Activated naive CD4-positive, alpha-beta T cell treated with anti-CD3 and anti-CD28 coated beads for 36 hours (primary cell): Measurements from ENCODE around the gene DOK3. TPM values are rescaled to one million over a fixed set of nuclear protein-coding genes. Genes with fewer than 3 reads are reported as not detected.
A peak's percentile ranks its signal among the peaks of the same experiment; 100 is the strongest.

Experiments used
- CTCF ChIA-PET: fragments of 350-600 bp; sonication (Branson Sonifier 250); formaldehyde crosslinking; loops from one replicate; lab custom pipeline; 2021; ENCODE audit warnings: antibody characterized with exemption; lab: Charles Lee
- DNase-seq: peaks from one replicate; pipeline ENCODE4 v3.0.0-alpha.2; 2020
- H3K27ac Mint-ChIP-seq: one replicate; pipeline ENCODE4 v1.8.0; 2021; ENCODE audit warnings: mild to moderate bottlenecking, mixed read lengths
- H3K27me3 Mint-ChIP-seq: one replicate; pipeline ENCODE4 v1.8.0; 2021; ENCODE audit warnings: low read depth, mixed read lengths
- H3K36me3 Mint-ChIP-seq: one replicate; pipeline ENCODE4 v1.8.0; 2021; ENCODE audit warnings: low read depth, mixed read lengths
- H3K4me1 Mint-ChIP-seq: one replicate; pipeline ENCODE4 v1.8.0; 2021; ENCODE audit warnings: low read depth, mixed read lengths
- H3K4me3 Mint-ChIP-seq: one replicate; pipeline ENCODE4 v1.8.0; 2021; ENCODE audit warnings: mild to moderate bottlenecking, moderate library complexity, mixed read lengths
- H3K9me3 Mint-ChIP-seq: one replicate; pipeline ENCODE4 v1.8.0; 2021; ENCODE audit warnings: mixed read lengths
- intact Hi-C: fragments of 100-400 bp; cut with micrococcal nuclease; formaldehyde crosslinking; loops from one replicate; pipeline ENCODE4 v1.15.1; 2023
- total RNA-seq, 2 experiments: library from RNA; stranded (reverse); gene quantifications; one replicate each; pipeline ENCODE4 v1.2.3, GENCODE V29; 2021

Gene DOK3
- total RNA-seq, 2 experiments from 2014 or later = 0.37 to 1.3 TPM

GRCh38 chr5:177483042-177483441, 26.6 kb downstream of the DOK3 start:
- Mint-ChIP-seq H3K27me3 (no peaks in the 10 kb centered on the region), H3K4me3 (no peak overlapping the region), H3K27ac (no peak overlapping the region), H3K36me3 (peaks cover 5% of the 10 kb centered on the region), H3K4me1 (peaks cover 20% of the 10 kb centered on the region), H3K9me3 (no peaks in the 10 kb centered on the region)
- intact Hi-C loops = no loop called here
- DNase-seq = no peak
- CTCF ChIA-PET = no interaction called here

- peaks cover 25% of the 10 kb centered on the region for H3K4me1 Mint-ChIP-seq
- intact Hi-C loops = no loop called here
- H3K36me3 Mint-ChIP-seq = peaks cover 5% of the 10 kb centered on the region
- DNase-seq = no peak
- H3K27me3 Mint-ChIP-seq = no peaks in the 10 kb centered on the region
- H3K27ac Mint-ChIP-seq = no peak overlapping the region
- CTCF ChIA-PET = no interaction called here
- no peaks in the 10 kb centered on the region for H3K9me3 Mint-ChIP-seq
- no peak overlapping the region for H3K4me3 Mint-ChIP-seq
These were observed 27.2 kb downstream of the DOK3 start for GRCh38 chr5:177482359-177482795.

- Mint-ChIP-seq H3K9me3 (no peaks in the 10 kb centered on the region), H3K4me1 (peaks cover 45% of the 10 kb centered on the region), H3K27me3 (no peaks in the 10 kb centered on the region), H3K27ac (peak overlapping the region; percentile 94), H3K36me3 (peaks cover 5% of the 10 kb centered on the region), H3K4me3 (no peak overlapping the region)
- intact Hi-C loops = loop anchor here (1.0 to 2.0 kb wide), 2 partner anchors 18 to 23 kb away; partner anchors contain the start of gene PDLIM7
- no peak for DNase-seq
- CTCF ChIA-PET = interaction anchor here (0.6 to 1.9 kb wide), 6 partner anchors 12 to 395 kb away, joined by 3 to 10 read pairs (median 3); no protein-coding TSS in a partner anchor
These were observed 29.9 kb downstream of the DOK3 start for GRCh38 chr5:177479774-177480173.

GRCh38 chr5:177478711-177479646, 30.6 kb downstream of the DOK3 start:
- intact Hi-C loops = loop anchor here (1.0 to 2.0 kb wide), 2 partner anchors 18 to 22 kb away; partner anchors contain the start of gene PDLIM7
- CTCF ChIA-PET = interaction anchor here (0.6 to 2.0 kb wide), 12 partner anchors 9 to 394 kb away, joined by 3 to 10 read pairs (median 4); no protein-coding TSS in a partner anchor
- Mint-ChIP-seq H3K9me3 (no peaks in the 10 kb centered on the region), H3K27ac (peak overlapping the region; percentile 94), H3K4me1 (peaks cover 51% of the 10 kb centered on the region), H3K4me3 (no peak overlapping the region), H3K27me3 (peaks cover under 1% of the 10 kb centered on the region), H3K36me3 (peaks cover 5% of the 10 kb centered on the region)
- DNase-seq = peak; percentile 73

GRCh38 chr5:177477701-177478477, 31.7 kb downstream of the DOK3 start:
- H3K9me3 Mint-ChIP-seq = no peaks in the 10 kb centered on the region
- intact Hi-C loops = loop anchor here (2.0 kb wide), 1 partner anchor 21 kb away; no protein-coding TSS in a partner anchor
- H3K27ac Mint-ChIP-seq = peak overlapping the region; percentile 94
- peaks cover 2% of the 10 kb centered on the region for H3K27me3 Mint-ChIP-seq
- H3K36me3 Mint-ChIP-seq = peaks cover 5% of the 10 kb centered on the region
- CTCF ChIA-PET = interaction anchor here (0.6 to 2.9 kb wide), 10 partner anchors 10 to 168 kb away, joined by 3 to 10 read pairs (median 5); no protein-coding TSS in a partner anchor
- no peak for DNase-seq
- no peak overlapping the region for H3K4me3 Mint-ChIP-seq
- H3K4me1 Mint-ChIP-seq = peaks cover 53% of the 10 kb centered on the region

- H3K4me1 Mint-ChIP-seq = peaks cover 57% of the 10 kb centered on the region
- CTCF ChIA-PET = interaction anchor here (1.1 to 2.9 kb wide), 7 partner anchors 19 to 166 kb away, joined by 4 to 10 read pairs (median 6); no protein-coding TSS in a partner anchor
- H3K27ac Mint-ChIP-seq = peak overlapping the region; percentile 60
- intact Hi-C loops = no loop called here
- peaks cover 2% of the 10 kb centered on the region for H3K27me3 Mint-ChIP-seq
- no peaks in the 10 kb centered on the region for H3K9me3 Mint-ChIP-seq
- H3K36me3 Mint-ChIP-seq = peaks cover 5% of the 10 kb centered on the region
- no peak for DNase-seq
- no peak overlapping the region for H3K4me3 Mint-ChIP-seq
These were observed 32.9 kb downstream of the DOK3 start for GRCh38 chr5:177476531-177477233.

- peaks cover 60% of the 10 kb centered on the region for H3K4me1 Mint-ChIP-seq
- CTCF ChIA-PET = interaction anchor here (1.1 to 2.9 kb wide), 5 partner anchors 19 to 165 kb away, joined by 4 to 10 read pairs (median 6); no protein-coding TSS in a partner anchor
- peaks cover 2% of the 10 kb centered on the region for H3K27me3 Mint-ChIP-seq
- no peak overlapping the region for H3K4me3 Mint-ChIP-seq
- H3K36me3 Mint-ChIP-seq = peaks cover 5% of the 10 kb centered on the region
- DNase-seq = no peak
- H3K27ac Mint-ChIP-seq = peak overlapping the region; percentile 60
- no peaks in the 10 kb centered on the region for H3K9me3 Mint-ChIP-seq
- intact Hi-C loops = no loop called here
These were observed 33.8 kb downstream of the DOK3 start for GRCh38 chr5:177475563-177476427.

GRCh38 chr5:177474846-177475562, 34.6 kb downstream of the DOK3 start:
- Mint-ChIP-seq H3K4me3 (no peak overlapping the region), H3K9me3 (no peaks in the 10 kb centered on the region), H3K36me3 (peaks cover 5% of the 10 kb centered on the region), H3K27me3 (peaks cover 2% of the 10 kb centered on the region), H3K4me1 (peaks cover 63% of the 10 kb centered on the region), H3K27ac (no peak overlapping the region)
- intact Hi-C loops = no loop called here
- CTCF ChIA-PET = interaction anchor here (1.7 to 2.9 kb wide), 3 partner anchors 18 to 165 kb away, joined by 4 to 10 read pairs (median 6); no protein-coding TSS in a partner anchor
- DNase-seq = no peak

- H3K9me3 Mint-ChIP-seq = no peaks in the 10 kb centered on the region
- DNase-seq = no peak
- CTCF ChIA-PET = interaction anchor here (0.5 kb wide), 1 partner anchor 27 kb away, joined by 3 read pairs; no protein-coding TSS in a partner anchor
- H3K27ac Mint-ChIP-seq = no peak overlapping the region
- H3K36me3 Mint-ChIP-seq = peaks cover 3% of the 10 kb centered on the region
- peak overlapping the region; percentile 72 for H3K4me3 Mint-ChIP-seq
- peaks cover 54% of the 10 kb centered on the region for H3K4me1 Mint-ChIP-seq
- intact Hi-C loops = no loop called here
- peaks cover 2% of the 10 kb centered on the region for H3K27me3 Mint-ChIP-seq
These were observed 35.6 kb downstream of the DOK3 start for GRCh38 chr5:177474002-177474476.

GRCh38 chr5:177473443-177474001, 36.1 kb downstream of the DOK3 start, which contains the start of gene DBN1:
DBN1 (minus strand) TSS chr5:177473634; CDS start chr5:177473521, 113 bp downstream.
- CTCF ChIA-PET = interaction anchor here (2.3 kb wide), 1 partner anchor 16 kb away, joined by 9 read pairs; no protein-coding TSS in a partner anchor
- H3K27ac Mint-ChIP-seq = no peak within 1 kb of the TSS
- no peak for DNase-seq
- peaks cover 2% of the 10 kb centered on the region for H3K27me3 Mint-ChIP-seq
- H3K4me1 Mint-ChIP-seq = peaks cover 49% of the 10 kb centered on the region
- no peaks in the 10 kb centered on the region for H3K36me3 Mint-ChIP-seq
- peak within 1 kb of the TSS; percentile 72 for H3K4me3 Mint-ChIP-seq
- H3K9me3 Mint-ChIP-seq = no peaks in the 10 kb centered on the region
- intact Hi-C loops = loop anchor here (1.0 kb wide), 1 partner anchor 24 kb away; the partner anchor contains the start of gene PDLIM7
